ENCODE measurements around the gene WNT4.

- TF ChIP-seq BACH1 (tag; IDR thresholded peaks at IDR 0.05): no peak
- TF ChIP-seq ZNF280A (IDR thresholded peaks at IDR 0.05; ENCODE audit: low read depth, partially characterized antibody): no peak
These were observed 34.4 kb downstream of the WNT4 start for GRCh38 chr1:22108339-22109105.
